ENCODE data around the gene LYPD4. TPM values are rescaled to one million over a fixed set of nuclear protein-coding genes. Genes with fewer than 3 reads are reported as not detected.

The LYPD4 gene, protein sequence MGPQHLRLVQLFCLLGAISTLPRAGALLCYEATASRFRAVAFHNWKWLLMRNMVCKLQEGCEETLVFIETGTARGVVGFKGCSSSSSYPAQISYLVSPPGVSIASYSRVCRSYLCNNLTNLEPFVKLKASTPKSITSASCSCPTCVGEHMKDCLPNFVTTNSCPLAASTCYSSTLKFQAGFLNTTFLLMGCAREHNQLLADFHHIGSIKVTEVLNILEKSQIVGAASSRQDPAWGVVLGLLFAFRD
- total RNA-seq (2014; rRNA removed; shearing (Covaris generic); ENCODE audit: low replicate concordance): not detected in 2 replicates

DNA sequence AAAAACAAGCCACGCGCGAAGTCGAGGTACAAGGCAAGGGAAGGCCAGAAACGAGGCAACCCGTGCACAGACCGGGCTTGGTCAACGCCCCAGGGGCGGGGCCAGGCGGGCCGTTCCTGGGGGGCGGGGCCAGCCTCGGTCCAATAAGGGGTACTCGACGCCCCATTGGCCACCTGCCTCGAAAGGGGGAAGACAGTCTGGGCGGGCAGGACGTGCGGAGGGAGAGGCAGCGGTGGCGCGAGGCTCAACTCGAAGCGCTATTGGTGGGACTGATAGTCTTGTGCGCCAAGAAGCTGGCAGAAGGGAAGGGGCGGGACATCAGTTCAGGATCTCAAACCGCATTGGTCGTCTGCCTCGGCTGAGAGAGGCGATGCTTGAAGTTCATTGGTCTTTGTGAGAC is at the start of gene LYPD4:
TSS of gene LYPD4 (minus strand) at position 83 of the 400 bp plus-strand sequence. CDS start 5,398 bp downstream, outside the sequence.
- H3K36me3 ChIP-seq (ENCODE audit: insufficient read depth, low read length): no peaks in the 10 kb centered on the region
- H2AFZ ChIP-seq (ENCODE audit: low read length): no peak within 1 kb of the TSS
- H4K20me1 ChIP-seq (ENCODE audit: insufficient read depth, low read depth, low read length): no peaks in the 10 kb centered on the region
- H3K9me2 ChIP-seq (replicated peaks; ENCODE audit: insufficient read depth, low read length): no peaks in the 10 kb centered on the region
- no peaks in the 10 kb centered on the region for H3K79me2 ChIP-seq (ENCODE audit: low read length)
- no peaks in the 10 kb centered on the region for H3K27me3 ChIP-seq (ENCODE audit: low read length)
- H3K4me1 ChIP-seq (ENCODE audit: low read length): no peaks in the 10 kb centered on the region
- H3K27ac ChIP-seq (ENCODE audit: low read length): no peak within 1 kb of the TSS
- H3K4me3 ChIP-seq (ENCODE audit: low read length): no peak within 1 kb of the TSS
- DNase-seq: peak; percentile 56
- H3K9me3 ChIP-seq (ENCODE audit: low read length): no peaks in the 10 kb centered on the region
- H3K9ac ChIP-seq (ENCODE audit: low read length): no peak within 1 kb of the TSS
- no peak within 1 kb of the TSS for H3K4me2 ChIP-seq (ENCODE audit: low read depth, low read length, poor library complexity, severe bottlenecking)

DNA sequence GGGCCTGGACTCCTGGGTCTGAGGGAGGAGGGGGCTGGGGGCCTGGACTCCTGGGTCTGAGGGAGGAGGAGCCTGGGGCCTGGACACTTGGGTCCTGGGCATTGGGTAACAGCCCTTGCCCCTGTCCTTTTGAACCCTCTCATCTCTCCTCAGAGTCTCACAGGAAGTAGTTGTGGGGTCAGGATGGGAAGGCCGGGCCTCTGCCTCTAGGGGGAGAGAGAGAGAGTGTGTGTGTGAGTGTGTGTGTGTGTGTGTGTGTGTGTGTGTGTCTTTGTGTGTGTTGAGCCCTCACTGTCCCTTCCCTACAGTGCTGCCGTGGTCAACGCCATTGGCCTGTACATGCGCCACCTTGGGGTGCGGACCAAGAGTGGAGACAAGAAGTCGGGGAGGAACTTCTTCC is 49.4 kb upstream of the LYPD4 start:
- Histone ChIP-seq H3K27ac (ENCODE audit: low read length) (no peak overlapping the region), H3K27me3 (ENCODE audit: low read length) (no peaks in the 10 kb centered on the region), H3K4me3 (ENCODE audit: low read length) (no peak overlapping the region), H3K36me3 (ENCODE audit: insufficient read depth, low read length) (peaks cover 21% of the 10 kb centered on the region; the same call in 1 of the 2 replicates), H2AFZ (ENCODE audit: low read length) (no peak overlapping the region), H3K9ac (ENCODE audit: low read length) (no peak overlapping the region), H3K79me2 (ENCODE audit: low read length) (no peaks in the 10 kb centered on the region; the same call in 1 of the 2 replicates), H3K9me2 (replicated peaks; ENCODE audit: insufficient read depth, low read length) (no peaks in the 10 kb centered on the region), H3K4me1 (ENCODE audit: low read length) (peaks cover 9% of the 10 kb centered on the region), H3K9me3 (ENCODE audit: low read length) (no peaks in the 10 kb centered on the region), H4K20me1 (ENCODE audit: insufficient read depth, low read depth, low read length) (no peaks in the 10 kb centered on the region), H3K4me2 (ENCODE audit: low read depth, low read length, poor library complexity, severe bottlenecking) (no peak overlapping the region)
- peak; percentile 77 for DNase-seq

DNA sequence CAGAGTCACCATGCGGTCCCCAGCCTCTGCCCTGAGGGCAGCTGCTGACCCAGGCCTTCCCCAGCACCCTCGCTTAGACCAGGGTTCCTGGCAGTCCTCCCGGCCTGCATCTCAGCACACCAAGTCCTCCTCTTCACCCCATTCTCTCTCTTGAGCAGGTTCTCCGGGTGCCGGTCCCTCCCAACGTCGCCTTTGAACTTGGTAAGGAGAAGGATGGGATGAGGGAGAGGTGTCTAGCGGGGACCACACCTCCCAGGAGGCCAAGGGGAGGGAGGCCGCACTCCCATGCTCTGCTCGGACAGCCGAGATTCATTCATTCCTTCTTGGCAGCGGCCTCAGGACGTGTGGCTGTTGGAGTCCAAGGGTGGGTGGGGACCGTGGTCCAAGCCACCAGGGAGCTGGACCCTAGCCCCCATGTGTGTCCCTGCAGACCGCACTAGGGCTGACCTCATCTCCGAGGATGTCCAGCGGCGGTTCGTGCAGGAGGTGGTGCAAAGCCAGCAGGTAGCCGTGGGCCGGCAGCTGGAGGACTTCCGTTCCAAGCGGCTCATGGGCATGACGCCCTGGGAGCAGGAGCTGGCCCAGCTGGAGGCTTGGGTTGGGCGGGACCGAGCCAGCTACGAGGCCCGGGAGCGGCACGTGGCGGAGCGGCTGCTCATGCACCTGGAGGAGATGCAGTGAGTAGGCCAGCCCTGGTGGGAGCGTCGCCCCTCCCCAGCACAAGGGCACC is 47.9 kb upstream of the LYPD4 start:
- Histone ChIP-seq H3K27me3 (ENCODE audit: low read length) (no peaks in the 10 kb centered on the region), H2AFZ (ENCODE audit: low read length) (no peak overlapping the region), H3K36me3 (ENCODE audit: insufficient read depth, low read length) (peaks cover 16% of the 10 kb centered on the region; the same call in 1 of the 2 replicates), H3K4me2 (ENCODE audit: low read depth, low read length, poor library complexity, severe bottlenecking) (no peak overlapping the region), H3K27ac (ENCODE audit: low read length) (no peak overlapping the region), H3K9me3 (ENCODE audit: low read length) (no peaks in the 10 kb centered on the region), H3K9ac (ENCODE audit: low read length) (no peak overlapping the region), H3K4me1 (ENCODE audit: low read length) (peaks cover 12% of the 10 kb centered on the region), H3K9me2 (replicated peaks; ENCODE audit: insufficient read depth, low read length) (no peaks in the 10 kb centered on the region), H3K4me3 (ENCODE audit: low read length) (no peak overlapping the region), H3K79me2 (ENCODE audit: low read length) (peaks cover 11% of the 10 kb centered on the region), H4K20me1 (ENCODE audit: insufficient read depth, low read depth, low read length) (no peaks in the 10 kb centered on the region)
- DNase-seq: no peak

DNA sequence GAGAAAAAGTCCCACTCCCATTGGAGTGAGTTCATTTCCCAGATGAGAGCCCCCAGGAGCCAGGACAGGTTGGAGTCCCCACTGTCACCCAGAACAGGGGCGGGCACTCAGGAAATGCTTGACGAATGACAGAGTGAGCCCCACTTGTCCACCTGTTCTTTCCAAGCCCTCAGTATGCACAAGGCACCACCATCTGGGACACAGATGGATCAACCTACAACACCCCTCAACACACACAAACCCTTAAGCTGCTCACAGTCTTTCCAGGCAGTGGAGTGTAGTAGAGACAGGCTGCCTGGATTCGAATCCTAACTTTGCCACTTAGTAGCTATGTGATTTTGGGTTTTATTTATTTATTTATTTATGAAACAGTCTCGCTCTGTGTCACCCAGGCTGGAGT is 46.5 kb upstream of the LYPD4 start:
- no peak for DNase-seq
- H3K36me3 ChIP-seq (ENCODE audit: insufficient read depth, low read length): peaks cover 16% of the 10 kb centered on the region; the same call in 1 of the 2 replicates
- H3K4me3 ChIP-seq (ENCODE audit: low read length): no peak overlapping the region
- H3K9ac ChIP-seq (ENCODE audit: low read length): no peak overlapping the region
- no peaks in the 10 kb centered on the region for H3K9me3 ChIP-seq (ENCODE audit: low read length)
- no peaks in the 10 kb centered on the region for H3K9me2 ChIP-seq (replicated peaks; ENCODE audit: insufficient read depth, low read length)
- no peaks in the 10 kb centered on the region for H3K27me3 ChIP-seq (ENCODE audit: low read length)
- H3K79me2 ChIP-seq (ENCODE audit: low read length): peaks cover 25% of the 10 kb centered on the region
- H2AFZ ChIP-seq (ENCODE audit: low read length): no peak overlapping the region
- H3K27ac ChIP-seq (ENCODE audit: low read length): no peak overlapping the region
- peaks cover 23% of the 10 kb centered on the region for H3K4me1 ChIP-seq (ENCODE audit: low read length)
- H4K20me1 ChIP-seq (ENCODE audit: insufficient read depth, low read depth, low read length): no peaks in the 10 kb centered on the region
- no peak overlapping the region for H3K4me2 ChIP-seq (ENCODE audit: low read depth, low read length, poor library complexity, severe bottlenecking)

DNA sequence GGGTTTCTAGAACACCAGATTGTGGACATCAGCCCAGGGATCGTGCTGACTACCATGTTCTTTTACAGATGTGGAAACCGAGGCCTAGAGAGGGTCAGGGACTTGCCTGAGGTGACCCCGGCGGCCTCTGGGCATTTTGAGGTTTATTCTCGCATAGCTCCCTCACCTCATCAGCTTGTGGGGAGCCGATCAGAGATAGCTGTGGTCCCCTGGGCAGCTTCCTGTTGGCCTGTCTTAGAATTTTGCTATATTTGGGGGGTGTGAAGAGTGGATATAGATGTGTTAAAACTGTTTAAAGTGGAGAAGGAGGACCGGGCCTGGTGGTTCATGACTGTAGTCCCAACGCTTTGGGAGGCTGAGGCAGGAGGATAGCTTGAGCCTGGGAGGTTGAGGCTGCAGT is 45.4 kb upstream of the LYPD4 start:
- Histone ChIP-seq H2AFZ (ENCODE audit: low read length) (no peak overlapping the region), H3K4me2 (ENCODE audit: low read depth, low read length, poor library complexity, severe bottlenecking) (no peak overlapping the region), H3K27me3 (ENCODE audit: low read length) (no peaks in the 10 kb centered on the region), H3K4me3 (ENCODE audit: low read length) (no peak overlapping the region), H3K9me3 (ENCODE audit: low read length) (no peaks in the 10 kb centered on the region), H4K20me1 (ENCODE audit: insufficient read depth, low read depth, low read length) (0 out of 2 replicates have a peak, but pooled peaks cover 2% of the 10 kb centered on the region), H3K36me3 (ENCODE audit: insufficient read depth, low read length) (peaks cover 7% of the 10 kb centered on the region; the same call in 1 of the 2 replicates), H3K4me1 (ENCODE audit: low read length) (peaks cover 27% of the 10 kb centered on the region), H3K9ac (ENCODE audit: low read length) (no peak overlapping the region), H3K79me2 (ENCODE audit: low read length) (peaks cover 35% of the 10 kb centered on the region), H3K27ac (ENCODE audit: low read length) (no peak overlapping the region), H3K9me2 (replicated peaks; ENCODE audit: insufficient read depth, low read length) (no peaks in the 10 kb centered on the region)
- no peak for DNase-seq

DNA sequence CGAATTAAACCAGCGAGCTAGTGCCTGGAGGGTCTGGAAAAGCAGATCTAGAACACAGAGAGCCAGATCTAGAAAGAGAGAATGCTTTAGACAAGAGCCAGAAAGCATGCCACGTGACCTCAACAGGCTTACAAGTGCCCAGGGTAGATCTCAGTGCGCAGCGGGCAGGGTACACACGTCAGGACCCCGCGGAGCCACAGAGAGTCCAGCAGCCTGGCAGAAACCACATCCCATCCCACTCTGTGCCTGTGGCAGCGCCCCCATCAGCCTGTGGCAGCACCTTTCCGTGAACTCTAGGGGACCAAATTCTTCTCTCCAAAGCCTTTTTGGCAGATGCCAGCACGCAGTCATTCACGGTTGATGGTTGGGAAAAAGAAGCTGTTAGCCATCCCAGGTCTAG is 44.4 kb upstream of the LYPD4 start:
- H3K9me3 ChIP-seq (ENCODE audit: low read length): no peaks in the 10 kb centered on the region
- H3K4me2 ChIP-seq (ENCODE audit: low read depth, low read length, poor library complexity, severe bottlenecking): no peak overlapping the region
- peaks cover 30% of the 10 kb centered on the region for H3K4me1 ChIP-seq (ENCODE audit: low read length)
- H2AFZ ChIP-seq (ENCODE audit: low read length): no peak overlapping the region
- H3K27ac ChIP-seq (ENCODE audit: low read length): no peak overlapping the region
- H3K27me3 ChIP-seq (ENCODE audit: low read length): no peaks in the 10 kb centered on the region
- H4K20me1 ChIP-seq (ENCODE audit: insufficient read depth, low read depth, low read length): 0 out of 2 replicates have a peak, but pooled peaks cover 6% of the 10 kb centered on the region
- no peaks in the 10 kb centered on the region for H3K9me2 ChIP-seq (replicated peaks; ENCODE audit: insufficient read depth, low read length)
- H3K36me3 ChIP-seq (ENCODE audit: insufficient read depth, low read length): peaks cover 5% of the 10 kb centered on the region; the same call in 1 of the 2 replicates
- no peak for DNase-seq
- H3K79me2 ChIP-seq (ENCODE audit: low read length): peaks cover 41% of the 10 kb centered on the region
- no peak overlapping the region for H3K4me3 ChIP-seq (ENCODE audit: low read length)
- H3K9ac ChIP-seq (ENCODE audit: low read length): no peak overlapping the region

DNA sequence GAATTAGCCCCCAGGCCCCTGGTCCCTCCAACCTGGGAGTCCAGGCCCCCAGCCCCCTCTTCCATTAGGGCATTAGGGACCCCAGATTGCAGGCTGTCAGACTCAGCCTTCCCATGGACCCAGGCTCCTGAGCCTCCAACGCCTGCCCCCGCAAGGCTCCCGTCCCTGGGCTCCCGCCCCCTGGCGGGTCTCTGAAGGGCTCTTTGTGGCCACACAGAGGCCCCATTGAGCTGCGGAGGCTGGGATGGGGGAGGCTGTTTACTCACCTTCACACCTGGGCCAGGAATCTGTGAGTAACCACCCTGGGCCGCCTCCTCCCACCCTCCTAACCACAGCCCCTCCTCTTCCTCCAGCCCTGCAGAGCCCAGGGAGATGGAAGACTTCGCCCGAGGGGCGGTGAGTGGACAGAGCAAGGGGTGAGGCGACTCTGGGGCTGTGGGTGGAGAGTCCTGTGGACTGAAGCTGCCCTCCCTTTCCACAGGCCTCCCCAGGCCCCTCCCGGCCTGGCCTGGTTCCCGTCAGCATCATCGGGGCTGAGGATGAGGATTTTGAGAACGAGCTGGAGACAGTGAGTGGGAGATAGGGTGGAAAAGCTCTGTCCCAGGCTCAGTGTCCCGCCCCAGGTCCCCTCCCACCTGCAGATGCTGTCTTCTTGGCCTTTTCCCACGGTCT is 43.4 kb upstream of the LYPD4 start:
- peak overlapping the region; percentile 74 for H3K27ac ChIP-seq (ENCODE audit: low read length)
- H3K79me2 ChIP-seq (ENCODE audit: low read length): peaks cover 47% of the 10 kb centered on the region
- no peaks in the 10 kb centered on the region for H3K9me2 ChIP-seq (replicated peaks; ENCODE audit: insufficient read depth, low read length)
- H3K4me2 ChIP-seq (ENCODE audit: low read depth, low read length, poor library complexity, severe bottlenecking): no peak overlapping the region
- no peaks in the 10 kb centered on the region for H3K9me3 ChIP-seq (ENCODE audit: low read length)
- no peaks in the 10 kb centered on the region for H3K27me3 ChIP-seq (ENCODE audit: low read length)
- peak overlapping the region; percentile 37 for H3K9ac ChIP-seq (ENCODE audit: low read length)
- 0 out of 2 replicates have a peak, but pooled peaks cover 6% of the 10 kb centered on the region for H4K20me1 ChIP-seq (ENCODE audit: insufficient read depth, low read depth, low read length)
- no peak overlapping the region for H3K4me3 ChIP-seq (ENCODE audit: low read length)
- peaks cover 35% of the 10 kb centered on the region for H3K4me1 ChIP-seq (ENCODE audit: low read length)
- no peak overlapping the region for H2AFZ ChIP-seq (ENCODE audit: low read length)
- peaks cover 5% of the 10 kb centered on the region; the same call in 1 of the 2 replicates for H3K36me3 ChIP-seq (ENCODE audit: insufficient read depth, low read length)
- no peak for DNase-seq
